Common myeloid progenitor, CD34-positive (primary cell): ENCODE results near the gene COPS8.

ENCODE experiments used
- CTCF ChIA-PET: fragments of 350-600 bp; sonication (Branson Sonifier 250); formaldehyde crosslinking; loops from one replicate; lab custom pipeline; 2021; ENCODE audit warnings: antibody characterized with exemption; lab: Charles Lee
- POLR2A ChIA-PET: fragments of 350-600 bp; sonication (Branson Sonifier 250); formaldehyde crosslinking; loops from one replicate; lab custom pipeline; 2021; ENCODE audit warnings: antibody characterized with exemption; lab: Charles Lee
- DNase-seq, 3 donors: peaks; one replicate each; pipeline versions ENCODE4 v3.0.0 to v3.0.0-alpha.2; 2013
- H3K27ac ChIP-seq, 2 experiments: 1 replicate in 1 of 2; 2 replicates in 1 of 2; pipeline ENCODE4 v1.7.0; 2013; ENCODE audit warnings: inconsistent platforms in 2 of 2, low read length in 2 of 2, mild to moderate bottlenecking in 2 of 2, low read depth in 1 of 2, moderate library complexity in 1 of 2; ENCODE audit not compliant: severe bottlenecking in 2 of 2, insufficient read depth in 1 of 2, poor library complexity in 1 of 2
- H3K27me3 ChIP-seq, 5 experiments: replicated peaks in 2 of 5; 1 replicate in 3 of 5; 2 replicates in 2 of 5; pipeline versions ENCODE4 v1.6.1 to v1.7.0; 2013; ENCODE audit warnings: low read length in 4 of 5, mild to moderate bottlenecking in 2 of 5, moderate library complexity in 2 of 5, inconsistent platforms in 1 of 5; ENCODE audit not compliant: insufficient read depth in 5 of 5, control insufficient read depth in 4 of 5
- H3K36me3 ChIP-seq, 4 experiments: 1 replicate in 2 of 4; 2 replicates in 2 of 4; pipeline versions ENCODE4 v1.6.1 to v1.7.0; 2013; ENCODE audit warnings: low read length in 3 of 4, control low read depth in 1 of 4, mild to moderate bottlenecking in 1 of 4; ENCODE audit not compliant: control insufficient read depth in 4 of 4, insufficient read depth in 4 of 4
- H3K4me1 ChIP-seq, 4 experiments: 1 replicate in 3 of 4; 2 replicates in 1 of 4; pipeline versions ENCODE4 v1.6.1 to v1.7.1; 2013; ENCODE audit warnings: low read length in 3 of 4, mild to moderate bottlenecking in 3 of 4, control low read depth in 1 of 4, inconsistent platforms in 1 of 4, moderate library complexity in 1 of 4; ENCODE audit not compliant: control insufficient read depth in 4 of 4, insufficient read depth in 4 of 4; ENCODE audit errors: control extremely low read depth in 1 of 4
- H3K4me3 ChIP-seq, 7 experiments: 1 replicate in 4 of 7; 2 replicates in 3 of 7; pipeline versions ENCODE4 v1.5.1 to v1.7.0; 2013; ENCODE audit warnings: mild to moderate bottlenecking in 7 of 7, low read length in 6 of 7, moderate library complexity in 6 of 7, inconsistent platforms in 2 of 7, low read depth in 2 of 7, control low read depth in 1 of 7; ENCODE audit not compliant: insufficient read depth in 4 of 7, control insufficient read depth in 1 of 7; ENCODE audit errors: extremely low read depth in 1 of 7
- H3K9me3 ChIP-seq, 5 experiments: 1 replicate in 4 of 5; 2 replicates in 1 of 5; pipeline versions ENCODE4 v1.6.1 to v1.7.1; 2013; ENCODE audit warnings: low read length in 4 of 5, mild to moderate bottlenecking in 2 of 5, inconsistent platforms in 1 of 5, low read depth in 1 of 5, moderate library complexity in 1 of 5; ENCODE audit not compliant: control insufficient read depth in 4 of 5, insufficient read depth in 2 of 5; ENCODE audit errors: control extremely low read depth in 1 of 5
- WGBS: methylation state at CpG from one replicate; pipeline ENCODE4 v1.1.5; 2013; ENCODE audit not compliant: insufficient coverage; 5-methylcytosine and 5-hydroxymethylcytosine counted together

COPS8 gene

DNA sequence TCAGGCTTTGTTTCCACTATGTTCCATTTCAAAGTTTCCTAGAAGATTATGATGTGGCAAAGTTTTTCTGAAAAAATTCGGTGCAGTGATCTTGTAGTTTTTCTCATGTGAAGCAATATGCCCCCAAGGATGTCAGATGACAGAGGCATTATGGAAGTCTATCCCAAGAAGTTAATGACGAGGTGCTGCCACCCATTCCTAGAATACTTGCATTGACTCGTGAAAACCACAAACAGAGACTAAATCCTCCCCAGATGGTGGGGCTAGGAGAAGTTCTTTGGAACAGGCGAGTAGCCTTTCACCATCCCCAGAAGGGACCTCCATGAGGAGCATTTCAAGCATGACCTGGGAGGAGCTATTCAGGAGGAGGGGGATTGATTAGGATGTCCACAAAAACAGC is 40.2 kb upstream of the COPS8 start:
- 100% methylated on average over 1 of the region's 4 CpGs for WGBS
- Histone ChIP-seq H3K27me3 (no peaks in the 10 kb centered on the region), H3K36me3 (no peaks in the 10 kb centered on the region), H3K27ac (no peak overlapping the region), H3K4me1 (peaks cover 0 to 2% (median 0%) of the 10 kb centered on the region in 4 experiments), H3K9me3 (peaks cover 0 to 17% (median 2%) of the 10 kb centered on the region in 5 experiments), H3K4me3 (no peak overlapping the region)
- no peak for DNase-seq
- POLR2A ChIA-PET: no interaction called here
- CTCF ChIA-PET: no interaction called here

DNA sequence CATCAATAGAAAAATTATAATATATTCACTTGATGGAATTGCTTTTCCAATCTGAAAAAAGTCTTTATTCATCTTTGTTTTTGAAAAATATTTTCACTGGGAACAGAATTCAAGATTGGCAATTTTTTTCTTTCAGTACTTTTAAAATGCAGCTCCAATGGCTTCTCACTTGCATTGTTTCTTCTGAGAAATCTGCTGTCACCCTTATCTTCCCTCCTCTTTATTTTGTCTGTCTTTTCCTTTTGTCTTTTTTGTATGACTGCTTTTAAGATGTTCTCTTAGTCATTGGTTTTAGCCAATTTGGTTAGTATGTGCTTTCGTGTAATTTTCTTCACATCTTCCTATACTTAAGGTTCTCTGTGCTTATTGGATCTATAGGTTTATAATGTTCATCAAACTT is 37.1 kb upstream of the COPS8 start:
- H3K4me1 ChIP-seq: peaks cover 0 to 2% (median 0%) of the 10 kb centered on the region in 4 experiments
- peaks cover 0 to 17% (median 2%) of the 10 kb centered on the region in 5 experiments for H3K9me3 ChIP-seq
- DNase-seq: peak in 1 of 3 donors; percentile 7
- no CpG with 5 or more reads among the region's 1 CpG for WGBS
- ChIA-PET POLR2A (no interaction called here), CTCF (no interaction called here)
- H3K27ac ChIP-seq: no peak overlapping the region
- peaks cover 0 to 7% (median 0%) of the 10 kb centered on the region in 5 experiments for H3K27me3 ChIP-seq
- H3K36me3 ChIP-seq: no peaks in the 10 kb centered on the region
- H3K4me3 ChIP-seq: no peak overlapping the region

DNA sequence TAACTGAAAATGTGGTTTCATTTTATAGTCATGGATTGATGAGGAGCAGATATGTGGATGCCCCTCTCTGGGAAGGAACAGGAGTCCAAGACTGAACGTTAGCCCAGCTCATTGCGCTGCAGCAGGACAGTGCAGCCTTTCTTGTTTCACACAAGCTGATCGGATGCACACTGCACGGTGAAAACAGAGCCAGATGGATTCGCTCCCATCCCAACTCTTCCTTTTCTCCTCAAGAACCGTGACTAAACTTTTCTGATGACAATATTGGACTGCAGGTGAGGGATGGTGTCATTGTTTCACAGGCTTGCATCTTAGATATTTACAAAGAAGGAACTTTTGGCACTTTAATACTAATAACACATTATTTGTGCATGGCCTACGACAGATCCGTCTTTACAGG is 33.8 kb upstream of the COPS8 start:
- DNase-seq: no peak
- no peaks in the 10 kb centered on the region for H3K36me3 ChIP-seq
- H3K27me3 ChIP-seq: peaks cover 0 to 7% (median 0%) of the 10 kb centered on the region in 5 experiments
- no peaks in the 10 kb centered on the region for H3K4me1 ChIP-seq
- CTCF ChIA-PET: no interaction called here
- POLR2A ChIA-PET: no interaction called here
- no peak overlapping the region for H3K27ac ChIP-seq
- WGBS: 96% methylated on average over 5 of the region's 8 CpGs
- H3K9me3 ChIP-seq: peaks cover 0 to 17% (median 2%) of the 10 kb centered on the region in 5 experiments
- no peak overlapping the region for H3K4me3 ChIP-seq

GRCh38 chr2:237053066-237053465 is 32.6 kb upstream of the COPS8 start:
- Histone ChIP-seq H3K4me1 (no peaks in the 10 kb centered on the region), H3K36me3 (no peaks in the 10 kb centered on the region), H3K27me3 (peaks cover 0 to 7% (median 0%) of the 10 kb centered on the region in 5 experiments), H3K9me3 (peaks cover 0 to 11% (median 2%) of the 10 kb centered on the region in 5 experiments), H3K4me3 (no peak overlapping the region), H3K27ac (no peak overlapping the region)
- POLR2A ChIA-PET: no interaction called here
- CTCF ChIA-PET: no interaction called here
- DNase-seq: no peak
- WGBS: 100% methylated on average over 2 of the region's 2 CpGs

DNA sequence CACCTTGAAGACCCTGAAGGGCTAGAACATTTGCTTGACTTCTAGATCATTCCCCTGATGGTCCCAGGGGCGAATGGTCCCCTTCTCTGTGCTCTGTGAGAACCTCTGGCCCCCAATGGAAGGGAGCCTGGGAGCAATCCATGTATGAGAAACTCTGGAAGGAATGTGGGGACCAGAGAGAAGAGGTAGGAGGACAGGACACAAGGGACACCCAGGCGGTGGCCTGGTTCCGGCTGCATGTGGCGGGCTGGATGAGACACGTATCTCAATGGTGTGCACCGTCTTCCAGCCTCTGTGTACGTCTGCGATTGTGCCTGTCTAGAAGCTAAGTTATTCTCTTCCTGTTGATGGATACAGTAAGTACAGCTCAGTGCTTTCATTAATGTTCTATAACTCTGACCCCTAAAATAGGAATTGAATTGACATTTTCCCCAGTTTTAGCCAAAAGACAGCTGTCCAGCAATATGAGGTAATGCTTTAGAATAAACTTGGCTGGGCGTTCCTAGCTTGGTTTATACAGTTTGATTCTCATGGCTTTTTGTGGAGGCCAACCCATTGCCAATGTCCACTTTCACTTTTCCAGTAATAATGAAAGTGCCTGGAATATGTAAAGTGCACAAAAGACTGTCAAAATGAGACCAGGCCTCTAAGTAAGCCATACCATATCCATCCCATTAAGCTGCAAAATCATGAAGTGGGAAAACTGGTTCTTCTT is 30.1 kb upstream of the COPS8 start:
- ChIA-PET CTCF (interaction anchor here (1.1 kb wide), 1 partner anchor 85 kb away, joined by 3 read pairs; no protein-coding TSS in a partner anchor), POLR2A (no interaction called here)
- H3K9me3 ChIP-seq: no peaks in the 10 kb centered on the region
- no peak for DNase-seq
- H3K36me3 ChIP-seq: no peaks in the 10 kb centered on the region
- no peaks in the 10 kb centered on the region for H3K4me1 ChIP-seq
- H3K4me3 ChIP-seq: no peak overlapping the region
- peaks cover 0 to 7% (median 0%) of the 10 kb centered on the region in 5 experiments for H3K27me3 ChIP-seq
- no peak overlapping the region for H3K27ac ChIP-seq
- WGBS: 96% methylated on average over 9 of the region's 9 CpGs

DNA sequence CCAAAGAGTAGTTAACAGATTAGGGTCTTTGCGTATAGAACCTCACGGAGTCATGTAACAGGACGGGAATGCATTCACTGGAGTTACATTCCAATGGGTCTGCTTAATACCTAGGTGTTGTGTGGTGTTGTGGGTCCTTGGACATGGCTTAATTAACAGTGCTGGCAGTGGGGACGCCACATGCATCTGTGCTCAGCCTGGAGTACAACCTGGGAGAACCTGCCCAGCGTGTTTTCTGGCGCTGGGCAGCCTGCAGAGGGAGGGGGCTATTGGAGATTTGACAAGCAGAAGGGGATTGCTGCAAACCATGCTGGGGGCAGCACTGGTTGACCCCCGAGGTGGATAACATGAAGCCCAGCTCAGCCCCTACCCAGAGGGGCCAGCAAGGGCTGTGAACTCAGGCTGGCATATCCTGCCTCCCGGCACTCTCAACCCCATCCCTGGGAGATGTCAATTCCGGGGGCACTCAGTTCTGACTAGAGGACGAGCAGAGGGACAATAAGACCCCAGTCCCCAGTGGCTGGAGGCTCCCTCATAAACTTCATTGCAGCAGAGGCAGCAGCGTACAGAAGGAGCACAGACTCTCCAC is 29.3 kb upstream of the COPS8 start:
- ChIA-PET POLR2A (no interaction called here), CTCF (no interaction called here)
- Histone ChIP-seq H3K27ac (no peak overlapping the region), H3K27me3 (peaks cover 0 to 7% (median 0%) of the 10 kb centered on the region in 5 experiments), H3K9me3 (no peaks in the 10 kb centered on the region), H3K36me3 (no peaks in the 10 kb centered on the region), H3K4me1 (no peaks in the 10 kb centered on the region), H3K4me3 (no peak overlapping the region)
- DNase-seq: no peak
- WGBS: 99% methylated on average over 10 of the region's 11 CpGs

DNA sequence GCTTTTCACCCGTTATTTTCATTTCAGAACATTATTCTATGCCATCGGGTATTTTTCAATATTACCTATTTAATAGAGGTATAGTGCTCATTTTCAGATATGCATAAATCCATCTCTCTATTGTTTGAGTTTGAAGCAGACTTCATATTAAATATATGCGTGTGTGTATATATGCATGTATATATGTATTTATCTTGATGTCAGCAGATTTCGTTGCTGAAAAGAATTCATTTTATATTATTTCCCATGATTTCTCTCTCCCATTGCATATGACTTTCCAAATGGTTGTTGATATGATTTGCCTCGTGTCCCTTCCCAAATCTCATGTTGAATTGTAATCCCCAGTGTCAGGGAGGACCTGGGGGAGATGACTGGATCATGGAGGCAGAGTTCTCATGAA is 28.6 kb upstream of the COPS8 start:
- no peaks in the 10 kb centered on the region for H3K36me3 ChIP-seq
- no peak overlapping the region for H3K4me3 ChIP-seq
- DNase-seq: no peak
- CTCF ChIA-PET: interaction anchor here (0.7 kb wide), 1 partner anchor 460 kb away, joined by 3 read pairs; no protein-coding TSS in a partner anchor
- peaks cover 0 to 7% (median 0%) of the 10 kb centered on the region in 5 experiments for H3K27me3 ChIP-seq
- POLR2A ChIA-PET: no interaction called here
- no peaks in the 10 kb centered on the region for H3K9me3 ChIP-seq
- no CpG with 5 or more reads among the region's 5 CpGs for WGBS
- no peak overlapping the region for H3K27ac ChIP-seq
- no peaks in the 10 kb centered on the region for H3K4me1 ChIP-seq
